ENCODE measurements around the gene ADCK1. TPM values are rescaled to one million over a fixed set of nuclear protein-coding genes. Genes with fewer than 3 reads are reported as not detected.
A peak's percentile ranks its signal among the peaks of the same experiment; 100 is the strongest.
"Not testable (repeated sequence)": the region's sequence is repeated elsewhere in the genome, so short reads cannot be mapped to it uniquely, and the experiment has no call there.

ADCK1 gene
- total RNA-seq, 1 experiment from 2014 or later: 11.4 TPM

GRCh38 chr14:77809011-77809410, 9.1 kb downstream of the ADCK1 start (continued):
- TF ChIP-seq ZMAT4 (CRISPR knock-in tag; IDR thresholded peaks at IDR 0.05) (no peak), IRF2 (CRISPR knock-in tag; IDR thresholded peaks at IDR 0.05; ENCODE audit: borderline replicate concordance, low read depth) (no peak), ZNF232 (CRISPR knock-in tag; IDR thresholded peaks at IDR 0.05) (no peak), ZNF219 (CRISPR knock-in tag; IDR thresholded peaks at IDR 0.05; ENCODE audit: borderline replicate concordance) (no peak), OVOL2 (CRISPR knock-in tag; IDR thresholded peaks at IDR 0.05; ENCODE audit: borderline replicate concordance) (no peak), ZNF138 (CRISPR knock-in tag; conservative IDR thresholded peaks at IDR 0.05) (no peak), NFE2L1 (CRISPR knock-in tag; IDR thresholded peaks at IDR 0.05) (no peak), NR2C2 (CRISPR knock-in tag; IDR thresholded peaks at IDR 0.05) (no peak), EMX1 (CRISPR knock-in tag; IDR thresholded peaks at IDR 0.05) (no peak), FOXP4 (CRISPR knock-in tag; IDR thresholded peaks at IDR 0.05) (no peak)

GRCh38 chr14:77812028-77812427, 12.1 kb downstream of the ADCK1 start:
- POLR2A ChIA-PET: no interaction called here
- DNase-seq (ENCODE audit: low spot score) (no peak), ATAC-seq (no peak)
- no peaks in the 10 kb centered on the region for H3K36me3 Mint-ChIP-seq
- CTCF ChIA-PET: no interaction called here
- H3K4me3 Mint-ChIP-seq: no peak overlapping the region
- TF ChIP-seq ZNF671 (CRISPR knock-in tag; IDR thresholded peaks at IDR 0.05): no peak
- no peak for TF ChIP-seq MYBL2 (CRISPR knock-in tag; IDR thresholded peaks at IDR 0.05)
- TF ChIP-seq NFATC4 (CRISPR knock-in tag; IDR thresholded peaks at IDR 0.05): no peak
- no peak for TF ChIP-seq CREM (CRISPR knock-in tag; IDR thresholded peaks at IDR 0.05)
- TF ChIP-seq IRF1 (CRISPR knock-in tag; IDR thresholded peaks at IDR 0.05): no peak
- TF ChIP-seq MXD4 (CRISPR knock-in tag; IDR thresholded peaks at IDR 0.05; ENCODE audit: borderline replicate concordance): no peak
- no peak for TF ChIP-seq E2F4 (CRISPR knock-in tag; IDR thresholded peaks at IDR 0.05; ENCODE audit: borderline replicate concordance, low read depth)
- no peak for TF ChIP-seq GABPB1 (CRISPR knock-in tag; IDR thresholded peaks at IDR 0.05)
- no peak for TF ChIP-seq ETV6 (CRISPR knock-in tag; IDR thresholded peaks at IDR 0.05)
- H3K9me3 Mint-ChIP-seq: no peaks in the 10 kb centered on the region
- H3K4me1 Mint-ChIP-seq: no peaks in the 10 kb centered on the region
- no peak overlapping the region for H3K27ac Mint-ChIP-seq
- no peaks in the 10 kb centered on the region for H3K27me3 Mint-ChIP-seq (ENCODE audit: low read depth)

GRCh38 chr14:77812682-77813081, 12.8 kb downstream of the ADCK1 start:
- H3K9me3 Mint-ChIP-seq; ATAC-seq; CTCF ChIA-PET; H3K36me3 Mint-ChIP-seq; H3K4me3 Mint-ChIP-seq; H3K4me1 Mint-ChIP-seq; POLR2A ChIA-PET; H3K27ac Mint-ChIP-seq; DNase-seq (ENCODE audit: low spot score); H3K27me3 Mint-ChIP-seq (ENCODE audit: low read depth): not testable (repeated sequence)

GRCh38 chr14:77822307-77822706, 22.4 kb downstream of the ADCK1 start:
- ChIA-PET POLR2A (no interaction called here), CTCF (no interaction called here)
- Mint-ChIP-seq H3K4me3 (no peak overlapping the region), H3K4me1 (no peaks in the 10 kb centered on the region), H3K36me3 (no peaks in the 10 kb centered on the region), H3K27me3 (ENCODE audit: low read depth) (no peaks in the 10 kb centered on the region), H3K27ac (no peak overlapping the region), H3K9me3 (no peaks in the 10 kb centered on the region)
- ATAC-seq (peak; percentile 60), DNase-seq (ENCODE audit: low spot score) (no peak)
- TF ChIP-seq ZBTB43 (CRISPR knock-in tag; IDR thresholded peaks at IDR 0.05): no peak
- no peak for TF ChIP-seq ZNF281 (CRISPR knock-in tag; IDR thresholded peaks at IDR 0.05)

All from WTC11 (cell line).